Muscle of leg (tissue), 11 donors: ENCODE measurements around the gene JAKMIP1. TPM values are rescaled to one million over a fixed set of nuclear protein-coding genes. Genes with fewer than 3 reads are reported as not detected.

Source experiments
- DNase-seq: peaks from one replicate; pipeline ENCODE4 v3.0.0; 2013
- H3K27ac ChIP-seq: one replicate; pipeline ENCODE4 v1.5.1; 2013; ENCODE audit warnings: mild to moderate bottlenecking, low read length, control low read depth
- H3K27me3 ChIP-seq: one replicate; pipeline ENCODE4 v1.6.1; 2013; ENCODE audit warnings: low read length; ENCODE audit not compliant: control insufficient read depth, insufficient read depth
- H3K36me3 ChIP-seq: one replicate; pipeline ENCODE4 v1.6.1; 2013; ENCODE audit warnings: low read length; ENCODE audit not compliant: control insufficient read depth, insufficient read depth
- H3K4me1 ChIP-seq: one replicate; pipeline ENCODE4 v1.6.1; 2013; ENCODE audit warnings: low read length; ENCODE audit not compliant: control insufficient read depth, insufficient read depth
- H3K4me3 ChIP-seq: one replicate; pipeline ENCODE4 v1.5.1; 2013; ENCODE audit warnings: low read length, control low read depth
- H3K9me3 ChIP-seq: replicated peaks from 2 replicates; pipeline ENCODE4 v1.6.1; 2013; ENCODE audit warnings: low read depth, low read length; ENCODE audit not compliant: control insufficient read depth
- WGBS: methylation state at CpG from one replicate; pipeline ENCODE4 v1.1.5; 2013; ENCODE audit warnings: missing lambda C conversion rate; ENCODE audit not compliant: insufficient coverage; 5-methylcytosine and 5-hydroxymethylcytosine counted together
- polyA plus RNA-seq, 8 donors: library from polyadenylated mRNA; unstranded; fragments of 120-200 nt; gene quantifications; one replicate each; pipeline versions ENCODE4 v1.2.1 to v1.2.3, GENCODE V29; 2013; ENCODE audit warnings: inconsistent platforms in 1 of 8, low replicate concordance in 1 of 8; ENCODE audit not compliant: insufficient read length in 8 of 8, insufficient read depth in 1 of 8
- total RNA-seq: library from RNA; stranded (reverse); fragments of 120-200 nt; gene quantifications from one replicate; pipeline ENCODE4 v1.2.4, GENCODE V29; 2013

JAKMIP1 gene
- total and polyA plus RNA-seq, 9 donors: 0.04 to 0.39 TPM; not detected in 7

- peaks cover 8% of the 10 kb centered on the region for H3K4me1 ChIP-seq
- H3K27ac ChIP-seq: no peak overlapping the region
- no peaks in the 10 kb centered on the region for H3K36me3 ChIP-seq
- no peak for DNase-seq
- no peaks in the 10 kb centered on the region for H3K9me3 ChIP-seq
- 84% methylated on average over 9 of the region's 12 CpGs for WGBS
- H3K4me3 ChIP-seq: no peak overlapping the region
- H3K27me3 ChIP-seq: peaks cover 45% of the 10 kb centered on the region
Observed at GRCh38 chr4:6194458-6195195, 5.7 kb downstream of the JAKMIP1 start.

- DNase-seq: no peak
- WGBS: 75% methylated on average over 11 of the region's 11 CpGs
- no peaks in the 10 kb centered on the region for H3K36me3 ChIP-seq
- no peaks in the 10 kb centered on the region for H3K9me3 ChIP-seq
- H3K4me3 ChIP-seq: no peak overlapping the region
- no peak overlapping the region for H3K27ac ChIP-seq
- no peaks in the 10 kb centered on the region for H3K4me1 ChIP-seq
- H3K27me3 ChIP-seq: peaks cover 34% of the 10 kb centered on the region
Observed at GRCh38 chr4:6193399-6193798, 7.0 kb downstream of the JAKMIP1 start.

DNA sequence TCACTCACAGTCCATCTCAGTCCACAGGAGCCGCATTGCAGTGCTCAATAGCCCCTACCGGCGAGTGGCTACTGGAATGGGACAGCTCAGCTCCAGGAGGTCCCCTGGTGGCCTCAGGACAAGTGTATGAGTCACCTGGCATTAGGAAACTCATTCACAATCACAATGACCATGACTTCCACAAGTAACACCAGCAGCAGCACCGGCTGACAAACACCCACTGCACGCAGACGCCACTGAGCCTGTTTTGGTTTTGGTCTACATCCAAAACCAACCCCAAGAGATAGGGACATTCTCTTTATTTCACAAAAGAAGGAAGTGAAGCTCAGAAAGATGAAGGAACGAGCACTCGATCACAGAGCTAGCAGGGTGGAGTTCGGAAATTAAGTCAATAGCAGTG is 8.1 kb downstream of the JAKMIP1 start:
- H3K4me1 ChIP-seq: no peaks in the 10 kb centered on the region
- H3K27me3 ChIP-seq: peaks cover 22% of the 10 kb centered on the region
- H3K27ac ChIP-seq: no peak overlapping the region
- DNase-seq: no peak
- no peaks in the 10 kb centered on the region for H3K9me3 ChIP-seq
- WGBS: 89% methylated on average over 6 of the region's 9 CpGs
- no peaks in the 10 kb centered on the region for H3K36me3 ChIP-seq
- H3K4me3 ChIP-seq: no peak overlapping the region

DNA sequence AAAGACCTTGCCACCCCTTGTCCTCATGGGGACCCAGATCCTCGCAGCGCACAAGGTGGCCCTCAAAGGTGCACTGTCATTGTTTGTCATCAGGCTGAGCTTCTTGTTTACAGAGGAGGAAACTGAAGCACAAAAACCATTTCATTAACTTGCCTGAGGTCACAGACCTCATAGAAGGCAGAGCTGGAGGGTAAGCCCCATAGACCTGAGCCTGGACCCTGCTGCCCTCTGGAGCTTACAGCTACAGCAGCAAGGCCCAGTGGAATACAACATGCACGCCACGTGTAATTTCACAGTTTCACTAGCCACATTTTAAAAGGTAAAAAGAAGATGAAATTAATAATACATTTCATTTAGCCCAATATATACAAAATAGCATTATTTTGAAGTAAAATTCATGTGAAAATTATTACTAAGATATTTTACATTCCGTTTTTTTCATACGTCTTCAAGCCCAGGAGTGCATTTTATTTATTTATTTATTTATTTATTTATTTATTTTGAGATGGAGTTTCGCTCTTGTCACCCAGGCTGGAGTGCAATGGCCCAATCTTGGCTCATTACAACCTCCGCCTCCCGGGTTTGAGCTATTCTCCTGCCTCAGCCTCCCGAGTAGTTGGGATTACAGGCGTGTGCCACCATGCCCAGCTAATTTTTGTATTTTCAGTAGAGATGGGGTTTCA is 8.8 kb downstream of the JAKMIP1 start:
- Histone ChIP-seq H3K9me3 (no peaks in the 10 kb centered on the region), H3K27ac (no peak overlapping the region), H3K4me1 (no peaks in the 10 kb centered on the region), H3K4me3 (no peak overlapping the region), H3K36me3 (no peaks in the 10 kb centered on the region), H3K27me3 (peaks cover 17% of the 10 kb centered on the region)
- WGBS: 93% methylated on average over 2 of the region's 11 CpGs
- no peak for DNase-seq

DNA sequence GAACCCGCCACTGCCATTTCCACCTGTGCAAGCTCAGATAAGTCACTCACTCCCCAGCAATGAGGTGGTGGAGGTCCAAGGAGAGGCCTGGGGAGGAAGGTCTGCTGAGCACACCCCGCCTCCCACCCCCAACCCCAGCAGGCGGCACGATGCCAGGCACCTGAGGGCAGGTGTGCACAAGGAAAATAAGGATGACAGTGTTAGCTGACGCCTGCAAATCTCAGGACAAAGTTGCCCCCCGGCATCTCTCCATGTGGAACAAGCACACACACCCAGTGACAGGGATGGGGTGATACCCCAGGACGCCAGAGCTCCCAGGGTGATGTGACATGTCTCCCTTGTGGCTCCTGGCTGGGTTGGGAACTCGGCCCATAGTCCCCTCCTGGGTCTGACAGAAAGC is 9.9 kb downstream of the JAKMIP1 start:
- H3K27me3 ChIP-seq: peaks cover 10% of the 10 kb centered on the region
- WGBS: 82% methylated on average over 6 of the region's 8 CpGs

GRCh38 chr4:6189511-6189910 is 10.8 kb downstream of the JAKMIP1 start:
- H3K36me3 ChIP-seq: no peaks in the 10 kb centered on the region
- whole genome bisulfite sequencing: 79% methylated on average over 5 of the region's 5 CpGs
- no peaks in the 10 kb centered on the region for H3K4me1 ChIP-seq
- no peaks in the 10 kb centered on the region for H3K9me3 ChIP-seq
- H3K27ac ChIP-seq: no peak overlapping the region
- peaks cover 6% of the 10 kb centered on the region for H3K27me3 ChIP-seq
- no peak for DNase-seq
- H3K4me3 ChIP-seq: no peak overlapping the region

More for the DNA sequence above, 9.9 kb downstream of the JAKMIP1 start:
- H3K36me3 ChIP-seq: no peaks in the 10 kb centered on the region
- no peak for DNase-seq
- H3K4me1 ChIP-seq: no peaks in the 10 kb centered on the region
- H3K4me3 ChIP-seq: no peak overlapping the region
- H3K27ac ChIP-seq: no peak overlapping the region
- H3K9me3 ChIP-seq: no peaks in the 10 kb centered on the region

DNA sequence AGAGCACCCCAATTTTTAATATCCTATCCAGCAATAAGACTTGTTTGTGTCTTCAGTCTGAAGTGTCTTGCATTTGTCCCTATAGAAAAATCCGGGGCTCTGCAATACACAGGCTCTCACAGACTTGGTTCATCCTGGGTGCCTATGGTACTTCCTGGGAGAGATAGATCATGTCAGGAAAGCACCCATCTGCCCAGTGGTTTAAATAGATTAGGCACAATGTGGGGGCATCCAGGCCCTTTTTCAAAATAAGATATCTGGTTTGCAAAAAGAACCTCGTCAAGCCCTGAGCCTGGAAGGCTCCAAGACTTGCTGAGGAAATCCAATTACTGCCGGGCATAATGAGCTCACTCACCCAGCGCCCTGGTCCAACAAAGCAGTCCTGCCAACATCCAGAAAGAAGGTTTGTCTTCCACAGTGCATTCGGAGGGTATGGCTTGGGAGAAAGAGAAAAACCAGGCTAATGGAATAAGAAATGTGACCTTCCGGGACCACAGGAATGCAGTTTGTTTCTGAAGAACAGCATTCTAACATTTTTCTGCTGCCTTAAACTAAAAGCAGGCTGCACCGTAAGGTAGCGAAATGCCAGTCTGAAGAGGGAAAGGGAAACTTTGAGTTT is 11.6 kb downstream of the JAKMIP1 start:
- Histone ChIP-seq H3K27ac (no peak overlapping the region), H3K4me1 (no peaks in the 10 kb centered on the region), H3K36me3 (no peaks in the 10 kb centered on the region), H3K27me3 (peaks cover 5% of the 10 kb centered on the region), H3K4me3 (no peak overlapping the region), H3K9me3 (no peaks in the 10 kb centered on the region)
- 73% methylated on average over 3 of the region's 8 CpGs for whole genome bisulfite sequencing
- no peak for DNase-seq

GRCh38 chr4:6184169-6184568 is 16.2 kb downstream of the JAKMIP1 start:
- no peak for DNase-seq
- WGBS: no CpG with 5 or more reads among the region's 5 CpGs
- Histone ChIP-seq H3K9me3 (peaks cover 2% of the 10 kb centered on the region), H3K4me3 (no peak overlapping the region), H3K27ac (no peak overlapping the region), H3K4me1 (no peaks in the 10 kb centered on the region), H3K27me3 (no peaks in the 10 kb centered on the region), H3K36me3 (no peaks in the 10 kb centered on the region)

GRCh38 chr4:6183740-6184139 is 16.6 kb downstream of the JAKMIP1 start:
- peaks cover 2% of the 10 kb centered on the region for H3K9me3 ChIP-seq
- H3K4me3 ChIP-seq: no peak overlapping the region
- H3K27ac ChIP-seq: no peak overlapping the region
- DNase-seq: no peak
- 70% methylated on average over 3 of the region's 4 CpGs for WGBS
- no peaks in the 10 kb centered on the region for H3K4me1 ChIP-seq
- no peaks in the 10 kb centered on the region for H3K27me3 ChIP-seq
- no peaks in the 10 kb centered on the region for H3K36me3 ChIP-seq
